Common myeloid progenitor, CD34-positive (primary cell): ENCODE results near the gene ZNF367.
A peak's percentile ranks its signal among the peaks of the same experiment; 100 is the strongest.

ENCODE experiments used
- CTCF ChIA-PET: fragments of 350-600 bp; sonication (Branson Sonifier 250); formaldehyde crosslinking; loops from one replicate; lab custom pipeline; 2021; ENCODE audit warnings: antibody characterized with exemption; lab: Charles Lee
- POLR2A ChIA-PET: fragments of 350-600 bp; sonication (Branson Sonifier 250); formaldehyde crosslinking; loops from one replicate; lab custom pipeline; 2021; ENCODE audit warnings: antibody characterized with exemption; lab: Charles Lee
- DNase-seq, 3 donors: peaks; one replicate each; pipeline versions ENCODE4 v3.0.0 to v3.0.0-alpha.2; 2013
- H3K27ac ChIP-seq, 2 experiments: 1 replicate in 1 of 2; 2 replicates in 1 of 2; pipeline ENCODE4 v1.7.0; 2013; ENCODE audit warnings: inconsistent platforms in 2 of 2, low read length in 2 of 2, mild to moderate bottlenecking in 2 of 2, low read depth in 1 of 2, moderate library complexity in 1 of 2; ENCODE audit not compliant: severe bottlenecking in 2 of 2, insufficient read depth in 1 of 2, poor library complexity in 1 of 2
- H3K27me3 ChIP-seq, 5 experiments: replicated peaks in 2 of 5; 1 replicate in 3 of 5; 2 replicates in 2 of 5; pipeline versions ENCODE4 v1.6.1 to v1.7.0; 2013; ENCODE audit warnings: low read length in 4 of 5, mild to moderate bottlenecking in 2 of 5, moderate library complexity in 2 of 5, inconsistent platforms in 1 of 5; ENCODE audit not compliant: insufficient read depth in 5 of 5, control insufficient read depth in 4 of 5
- H3K36me3 ChIP-seq, 4 experiments: 1 replicate in 2 of 4; 2 replicates in 2 of 4; pipeline versions ENCODE4 v1.6.1 to v1.7.0; 2013; ENCODE audit warnings: low read length in 3 of 4, control low read depth in 1 of 4, mild to moderate bottlenecking in 1 of 4; ENCODE audit not compliant: control insufficient read depth in 4 of 4, insufficient read depth in 4 of 4
- H3K4me1 ChIP-seq, 4 experiments: 1 replicate in 3 of 4; 2 replicates in 1 of 4; pipeline versions ENCODE4 v1.6.1 to v1.7.1; 2013; ENCODE audit warnings: low read length in 3 of 4, mild to moderate bottlenecking in 3 of 4, control low read depth in 1 of 4, inconsistent platforms in 1 of 4, moderate library complexity in 1 of 4; ENCODE audit not compliant: control insufficient read depth in 4 of 4, insufficient read depth in 4 of 4; ENCODE audit errors: control extremely low read depth in 1 of 4
- H3K4me3 ChIP-seq, 7 experiments: 1 replicate in 4 of 7; 2 replicates in 3 of 7; pipeline versions ENCODE4 v1.5.1 to v1.7.0; 2013; ENCODE audit warnings: mild to moderate bottlenecking in 7 of 7, low read length in 6 of 7, moderate library complexity in 6 of 7, inconsistent platforms in 2 of 7, low read depth in 2 of 7, control low read depth in 1 of 7; ENCODE audit not compliant: insufficient read depth in 4 of 7, control insufficient read depth in 1 of 7; ENCODE audit errors: extremely low read depth in 1 of 7
- H3K9me3 ChIP-seq, 5 experiments: 1 replicate in 4 of 5; 2 replicates in 1 of 5; pipeline versions ENCODE4 v1.6.1 to v1.7.1; 2013; ENCODE audit warnings: low read length in 4 of 5, mild to moderate bottlenecking in 2 of 5, inconsistent platforms in 1 of 5, low read depth in 1 of 5, moderate library complexity in 1 of 5; ENCODE audit not compliant: control insufficient read depth in 4 of 5, insufficient read depth in 2 of 5; ENCODE audit errors: control extremely low read depth in 1 of 5
- WGBS: methylation state at CpG from one replicate; pipeline ENCODE4 v1.1.5; 2013; ENCODE audit not compliant: insufficient coverage; 5-methylcytosine and 5-hydroxymethylcytosine counted together

Gene ZNF367

DNA sequence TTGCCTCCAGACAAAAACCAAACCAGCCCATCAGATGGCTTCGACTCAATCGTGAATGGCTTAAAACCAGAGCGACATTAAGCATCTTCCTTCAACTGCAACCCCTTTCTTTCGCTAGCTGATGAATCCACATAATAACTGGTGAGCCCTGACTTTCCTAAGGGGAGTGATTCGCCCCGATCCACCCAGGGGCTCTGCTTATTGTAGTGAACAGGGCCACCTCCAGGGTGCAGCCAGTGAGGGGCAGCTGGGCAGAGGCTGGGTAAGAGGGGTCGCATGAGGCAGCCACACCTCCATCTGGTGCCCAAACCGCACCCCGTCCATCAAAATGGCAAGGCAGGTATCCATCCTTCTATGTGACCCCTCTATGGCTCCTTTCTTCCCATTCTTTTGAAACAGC lies 72.6 kb downstream of the ZNF367 start:
- WGBS: 100% methylated on average over 7 of the region's 9 CpGs
- POLR2A ChIA-PET: no interaction called here
- no peaks in the 10 kb centered on the region for H3K27me3 ChIP-seq

DNA sequence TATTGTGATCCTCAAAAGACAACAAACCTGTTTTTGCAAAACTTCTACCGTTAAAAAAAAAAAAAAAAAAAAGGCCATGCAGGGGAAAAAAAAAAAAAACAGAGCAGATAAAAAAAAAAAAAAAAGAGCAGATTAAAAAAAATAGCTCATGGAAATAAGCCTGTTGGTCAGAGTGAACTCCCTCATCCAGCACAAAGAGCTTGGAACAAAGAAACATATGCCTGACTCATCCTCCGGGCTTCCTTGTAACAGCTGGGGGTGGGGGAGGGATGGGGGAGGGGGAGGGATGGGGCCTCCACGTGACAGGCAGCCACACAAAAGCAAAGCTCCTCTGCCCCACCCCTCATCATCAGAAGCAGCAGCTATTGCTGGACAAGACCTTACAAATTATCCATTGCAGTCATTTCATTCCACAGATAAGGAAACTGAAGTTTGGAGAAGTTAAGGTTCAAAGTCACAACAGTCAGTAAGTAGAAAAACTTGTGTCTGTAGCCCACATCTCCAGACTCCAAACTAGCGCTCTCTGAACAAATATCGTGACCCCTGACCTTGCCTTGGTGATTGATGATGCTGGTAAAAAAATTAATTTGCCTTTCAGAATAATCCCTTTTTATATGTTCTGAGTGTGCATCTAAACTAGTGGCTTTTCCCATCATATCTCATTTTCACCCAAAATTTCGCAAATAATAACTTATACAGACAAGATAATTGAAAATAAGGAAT lies 73.6 kb downstream of the ZNF367 start:
- no peak overlapping the region for H3K4me3 ChIP-seq
- CTCF ChIA-PET: interaction anchor here (1.4 kb wide), 1 partner anchor 21 kb away, joined by 6 read pairs; no protein-coding TSS in a partner anchor
- WGBS: no CpG with 5 or more reads among the region's 6 CpGs
- peaks cover 0 to 17% (median 2%) of the 10 kb centered on the region in 4 experiments for H3K36me3 ChIP-seq
- H3K9me3 ChIP-seq: peaks cover 0 to 5% (median 0%) of the 10 kb centered on the region in 5 experiments
- POLR2A ChIA-PET: no interaction called here
- DNase-seq: peak in 2 of 3 donors; percentile 9 to 18
- H3K4me1 ChIP-seq: no peaks in the 10 kb centered on the region
- no peak overlapping the region for H3K27ac ChIP-seq
- no peaks in the 10 kb centered on the region for H3K27me3 ChIP-seq

More for the DNA sequence above, 72.6 kb downstream of the ZNF367 start:
- no peak overlapping the region for H3K4me3 ChIP-seq
- DNase-seq: no peak
- H3K4me1 ChIP-seq: no peaks in the 10 kb centered on the region
- H3K36me3 ChIP-seq: peaks cover 0 to 22% (median 3%) of the 10 kb centered on the region in 4 experiments
- no peak overlapping the region for H3K27ac ChIP-seq
- CTCF ChIA-PET: no interaction called here
- peaks cover 0 to 5% (median 0%) of the 10 kb centered on the region in 5 experiments for H3K9me3 ChIP-seq

DNA sequence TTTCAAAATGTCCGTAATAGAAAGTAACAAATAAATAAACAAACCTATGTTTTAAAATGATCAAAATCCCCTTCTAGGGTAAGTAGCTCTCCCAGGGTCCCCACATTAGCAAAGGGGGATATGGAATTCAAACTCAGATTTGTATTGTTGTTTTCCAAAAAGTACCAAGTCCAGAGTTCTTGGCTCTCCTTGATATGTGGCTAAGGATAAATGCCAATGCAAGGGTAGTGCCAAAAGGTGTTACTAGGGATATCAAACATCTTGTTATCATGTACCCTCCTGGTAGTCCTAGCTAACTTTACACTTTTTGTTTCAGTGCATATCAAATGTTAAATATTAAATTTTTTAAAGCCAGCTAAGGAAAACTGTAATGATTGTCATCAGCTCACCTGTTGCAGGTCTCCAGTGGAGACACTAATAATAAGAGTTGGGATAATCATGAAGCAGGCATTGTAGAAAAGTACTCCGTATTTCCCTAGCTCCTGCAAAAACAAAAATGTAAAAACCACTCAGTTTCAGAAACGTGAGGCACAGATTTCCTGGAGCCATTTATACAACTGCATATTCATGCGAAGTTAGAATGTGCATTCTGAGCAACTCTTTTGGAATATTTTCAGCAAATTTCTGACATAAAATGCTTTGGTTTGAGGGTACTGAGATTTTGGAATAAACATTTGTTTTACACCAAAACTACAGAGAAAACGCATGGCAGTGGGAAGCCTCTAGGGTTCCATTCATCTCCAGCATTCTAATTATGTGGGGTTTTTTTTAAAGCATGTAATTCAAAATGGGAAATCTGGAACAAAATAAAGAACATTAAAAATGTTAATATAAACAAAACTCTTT lies 74.4 kb downstream of the ZNF367 start:
- Histone ChIP-seq H3K27me3 (no peaks in the 10 kb centered on the region), H3K36me3 (peaks cover 0 to 14% (median 2%) of the 10 kb centered on the region in 4 experiments), H3K4me3 (no peak overlapping the region), H3K9me3 (peaks cover 0 to 5% (median 0%) of the 10 kb centered on the region in 5 experiments), H3K4me1 (no peaks in the 10 kb centered on the region), H3K27ac (no peak overlapping the region)
- DNase-seq: no peak
- ChIA-PET POLR2A (no interaction called here), CTCF (interaction anchor here (1.4 kb wide), 1 partner anchor 20 kb away, joined by 6 read pairs; no protein-coding TSS in a partner anchor)
- 96% methylated on average over 3 of the region's 5 CpGs for WGBS

DNA sequence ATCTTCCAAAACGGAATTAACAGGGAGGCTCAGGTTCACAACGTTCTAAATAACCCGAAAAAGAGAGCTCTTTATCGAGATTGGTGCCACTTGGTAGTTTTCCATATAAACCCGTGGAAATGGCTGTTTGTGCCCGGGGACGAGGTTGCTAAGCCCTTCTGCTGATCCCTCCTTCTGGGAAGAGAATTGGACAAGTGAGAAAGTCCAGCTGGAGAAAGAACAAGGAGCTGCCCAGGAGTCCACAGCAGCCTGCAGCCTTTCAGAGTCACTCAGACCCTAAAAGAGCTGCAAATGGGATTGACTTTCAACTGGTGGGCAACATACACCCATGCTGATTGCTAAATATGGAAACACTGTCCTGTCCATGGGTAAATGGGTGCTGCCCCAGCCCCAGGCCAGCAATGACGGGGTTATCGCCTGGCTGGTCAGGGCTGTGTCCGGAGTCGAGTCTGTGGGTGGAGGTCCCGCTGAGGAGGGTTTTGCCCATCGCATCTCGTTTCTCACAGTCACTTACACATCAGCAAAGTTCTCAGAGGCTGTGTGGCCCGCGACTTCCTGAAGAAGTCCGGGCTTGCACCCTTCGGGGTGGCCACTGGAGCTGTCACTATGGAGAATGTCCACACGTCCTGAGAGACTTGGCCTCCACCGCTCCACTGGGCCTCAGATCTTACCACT lies 75.5 kb downstream of the ZNF367 start:
- 95% methylated on average over 15 of the region's 20 CpGs for WGBS

DNA sequence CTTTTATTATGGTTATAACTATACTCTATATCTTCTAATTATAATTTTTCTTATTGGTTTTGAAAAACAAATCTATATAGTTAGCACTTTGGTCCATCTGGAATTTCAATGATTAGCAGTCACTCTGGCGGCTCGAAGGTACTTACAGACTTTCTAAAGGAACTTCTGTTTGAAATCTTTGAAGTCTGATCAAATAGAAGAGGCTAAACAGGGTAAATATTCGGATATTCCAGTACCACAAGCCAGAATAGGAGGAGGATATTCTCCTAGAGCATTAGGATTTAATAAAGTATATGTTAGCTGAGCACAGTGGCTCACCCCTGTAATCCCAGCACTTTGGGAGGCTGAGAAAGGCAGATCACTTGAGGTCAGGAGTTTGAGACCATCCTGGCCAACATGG lies 77.5 kb downstream of the ZNF367 start:
- WGBS: 100% methylated on average over 2 of the region's 3 CpGs
- no peaks in the 10 kb centered on the region for H3K27me3 ChIP-seq
- no peaks in the 10 kb centered on the region for H3K4me1 ChIP-seq
- no peak overlapping the region for H3K27ac ChIP-seq
- H3K9me3 ChIP-seq: no peaks in the 10 kb centered on the region
- no peak for DNase-seq
- ChIA-PET CTCF (interaction anchor here (0.6 kb wide), 1 partner anchor 289 kb away, joined by 3 read pairs; no protein-coding TSS in a partner anchor), POLR2A (no interaction called here)
- no peak overlapping the region for H3K4me3 ChIP-seq
- H3K36me3 ChIP-seq: peaks cover 0 to 6% (median 1%) of the 10 kb centered on the region in 4 experiments

More for the DNA sequence above, 75.5 kb downstream of the ZNF367 start:
- POLR2A ChIA-PET: no interaction called here
- Histone ChIP-seq H3K4me3 (no peak overlapping the region), H3K27ac (no peak overlapping the region), H3K4me1 (no peaks in the 10 kb centered on the region), H3K36me3 (peaks cover 0 to 6% (median 0%) of the 10 kb centered on the region in 4 experiments), H3K9me3 (no peaks in the 10 kb centered on the region), H3K27me3 (no peaks in the 10 kb centered on the region)
- no peak for DNase-seq
- CTCF ChIA-PET: interaction anchor here (1.2 kb wide), 1 partner anchor 25 kb away, joined by 4 read pairs; no protein-coding TSS in a partner anchor

DNA sequence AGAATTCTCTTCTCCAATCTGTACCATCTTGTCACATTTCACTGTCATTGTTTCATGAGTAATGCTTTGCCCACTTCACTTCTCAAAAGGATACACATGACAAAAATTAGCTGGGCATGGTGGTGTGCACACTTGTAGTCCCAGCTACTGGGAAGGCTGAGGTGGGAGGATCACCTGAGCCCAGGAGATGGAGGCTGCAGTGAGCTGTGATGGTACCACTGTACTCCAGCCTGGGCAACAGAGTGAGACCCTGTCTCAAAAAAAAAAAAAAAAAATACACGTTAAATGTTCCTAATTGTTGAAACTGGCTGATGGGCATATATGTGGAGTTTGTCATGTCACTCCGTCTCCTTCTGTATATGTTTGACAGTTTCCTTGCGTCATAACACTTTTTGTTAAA lies 79.9 kb downstream of the ZNF367 start:
- no peaks in the 10 kb centered on the region for H3K4me1 ChIP-seq
- ChIA-PET CTCF (interaction anchor here (0.6 kb wide), 1 partner anchor 1231 kb away, joined by 3 read pairs; no protein-coding TSS in a partner anchor), POLR2A (no interaction called here)
- DNase-seq: no peak
- 100% methylated on average over 1 of the region's 3 CpGs for WGBS
- peaks cover 0 to 6% (median 1%) of the 10 kb centered on the region in 4 experiments for H3K36me3 ChIP-seq
- H3K27ac ChIP-seq: no peak overlapping the region
- H3K27me3 ChIP-seq: no peaks in the 10 kb centered on the region
- H3K4me3 ChIP-seq: no peak overlapping the region
- no peaks in the 10 kb centered on the region for H3K9me3 ChIP-seq
